ENCODE data around the gene ZC3H7B. TPM values are rescaled to one million over a fixed set of nuclear protein-coding genes. Genes with fewer than 3 reads are reported as not detected.

The ZC3H7B gene
- polyA plus RNA-seq, 4 donors, result 14.6 to 53.5 (median 33.4) TPM

- H3K27me3 ChIP-seq (ENCODE audit: control insufficient read depth in 3 of 3, insufficient read depth in 3 of 3, low read length in 3 of 3), result no peaks in the 10 kb centered on the region
- no peak overlapping the region for H3K4me3 ChIP-seq (ENCODE audit: low read depth in 1 of 3, low read length in 3 of 3)
- DNase-seq, result no peak
- no peaks in the 10 kb centered on the region for H3K36me3 ChIP-seq (ENCODE audit: control insufficient read depth in 3 of 3, insufficient read depth in 2 of 3, low read depth in 1 of 3, low read length in 3 of 3)
- H3K27ac ChIP-seq (ENCODE audit: low read depth in 1 of 3, low read length in 2 of 3), result no peak overlapping the region
- no peak for FAIRE-seq
- H3K4me1 ChIP-seq (ENCODE audit: control insufficient read depth in 3 of 3, insufficient read depth in 2 of 3, low read depth in 1 of 3, low read length in 2 of 3), result peaks cover 0 to 13% (median 4%) of the 10 kb centered on the region in 3 donors
- no peaks in the 10 kb centered on the region for H3K9me3 ChIP-seq (ENCODE audit: control insufficient read depth in 2 of 2, insufficient read depth in 1 of 2, low read depth in 1 of 2, low read length in 1 of 2)
These were observed 105.1 kb downstream of the ZC3H7B start for GRCh38 chr22:41406410-41406809.

GRCh38 chr22:41407433-41407832 lies 106.1 kb downstream of the ZC3H7B start:
- WGBS, 3 donors, result 85 to 91% (median 87%) methylated on average over 3 of the region's 3 CpGs
- Histone ChIP-seq H3K4me1 (ENCODE audit: control insufficient read depth in 3 of 3, insufficient read depth in 2 of 3, low read depth in 1 of 3, low read length in 2 of 3) (peaks cover 0 to 9% (median under 1%) of the 10 kb centered on the region in 3 donors), H3K27ac (ENCODE audit: low read depth in 1 of 3, low read length in 2 of 3) (no peak overlapping the region), H3K4me3 (ENCODE audit: low read depth in 1 of 3, low read length in 3 of 3) (no peak overlapping the region), H3K9me3 (ENCODE audit: control insufficient read depth in 2 of 2, insufficient read depth in 1 of 2, low read depth in 1 of 2, low read length in 1 of 2) (no peaks in the 10 kb centered on the region), H3K27me3 (ENCODE audit: control insufficient read depth in 3 of 3, insufficient read depth in 3 of 3, low read length in 3 of 3) (no peaks in the 10 kb centered on the region), H3K36me3 (ENCODE audit: control insufficient read depth in 3 of 3, insufficient read depth in 2 of 3, low read depth in 1 of 3, low read length in 3 of 3) (no peaks in the 10 kb centered on the region)
- DNase-seq (no peak), FAIRE-seq (no peak)

- H3K36me3 ChIP-seq (ENCODE audit: control insufficient read depth in 3 of 3, insufficient read depth in 2 of 3, low read depth in 1 of 3, low read length in 3 of 3), result no peaks in the 10 kb centered on the region
- FAIRE-seq, result no peak
- H3K4me3 ChIP-seq (ENCODE audit: low read depth in 1 of 3, low read length in 3 of 3), result no peak overlapping the region
- no peak for DNase-seq
- no peaks in the 10 kb centered on the region for H3K9me3 ChIP-seq (ENCODE audit: control insufficient read depth in 2 of 2, insufficient read depth in 1 of 2, low read depth in 1 of 2, low read length in 1 of 2)
- H3K27me3 ChIP-seq (ENCODE audit: control insufficient read depth in 3 of 3, insufficient read depth in 3 of 3, low read length in 3 of 3), result no peaks in the 10 kb centered on the region
- no peak overlapping the region for H3K27ac ChIP-seq (ENCODE audit: low read depth in 1 of 3, low read length in 2 of 3)
- WGBS, 3 donors, result 62 to 82% (median 82%) methylated on average over 8 of the region's 8 CpGs
- peaks cover 0 to 10% (median 4%) of the 10 kb centered on the region in 3 donors for H3K4me1 ChIP-seq (ENCODE audit: control insufficient read depth in 3 of 3, insufficient read depth in 2 of 3, low read depth in 1 of 3, low read length in 2 of 3)
These were observed 107.3 kb downstream of the ZC3H7B start for GRCh38 chr22:41408665-41409064.

Other genes starting within 250 kb of the ZC3H7B start
- 10 to 100 TPM in 2 of 4 donors, 1 to 10 TPM in 2; 6.9 to 54.7 (median 12.3) TPM for gene EP300, start 208.9 kb upstream of the ZC3H7B start, polyA plus RNA-seq
- 10 to 100 TPM; 10.1 to 16.2 (median 13.4) TPM for gene L3MBTL2, start 96.2 kb upstream of the ZC3H7B start, polyA plus RNA-seq
- gene CHADL, start 60.6 kb upstream of the ZC3H7B start, polyA plus RNA-seq, result 1 to 10 TPM in 2 of 4 donors, under 1 TPM in 1, not detected in 1; 0.54 to 2.3 (median 1.4) TPM
- gene RANGAP1, start 15.3 kb upstream of the ZC3H7B start, polyA plus RNA-seq, result 10 to 100 TPM; 27.5 to 62.3 (median 34.0) TPM
- 10 to 100 TPM in 2 of 4 donors, 1 to 10 TPM in 2; 6.1 to 11.8 (median 9.4) TPM for gene TEF, start 80.4 kb downstream of the ZC3H7B start, polyA plus RNA-seq
- 10 to 100 TPM; 15.1 to 63.9 (median 26.5) TPM for gene TOB2, start 145.3 kb downstream of the ZC3H7B start, polyA plus RNA-seq
- 10 to 100 TPM; 39.6 to 62.7 (median 55.3) TPM for gene PHF5A, start 167.2 kb downstream of the ZC3H7B start, polyA plus RNA-seq
- gene ACO2, start 167.6 kb downstream of the ZC3H7B start, polyA plus RNA-seq, result 100 to 1,000 TPM; 126 to 294 (median 217) TPM
- gene POLR3H, start 242.9 kb downstream of the ZC3H7B start, polyA plus RNA-seq, result 10 to 100 TPM in 2 of 4 donors, 1 to 10 TPM in 2; 2.7 to 18.2 (median 9.5) TPM